ENCODE measurements around the gene PTPRB. TPM values are rescaled to one million over a fixed set of nuclear protein-coding genes. Genes with fewer than 3 reads are reported as not detected.

PTPRB gene
- total and polyA plus RNA-seq, 2 donors (not counting 3 experiments of a cell fraction or from before 2014, with no cell fraction given) = 64.1 to 151 TPM

- TF ChIP-seq, protein P1, sequence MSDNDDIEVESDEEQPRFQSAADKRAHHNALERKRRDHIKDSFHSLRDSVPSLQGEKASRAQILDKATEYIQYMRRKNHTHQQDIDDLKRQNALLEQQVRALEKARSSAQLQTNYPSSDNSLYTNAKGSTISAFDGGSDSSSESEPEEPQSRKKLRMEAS (IDR thresholded peaks at IDR 0.05; ENCODE audit: insufficient read depth, insufficient read length) = no peak
- TF ChIP-seq FOS (IDR thresholded peaks at IDR 0.05; ENCODE audit: borderline replicate concordance, insufficient read depth, low read length) (no peak), EZH2 (IDR thresholded peaks at IDR 0.05; ENCODE audit: borderline replicate concordance, low read depth, low read length, severe bottlenecking) (no peak), GATA2 (IDR thresholded peaks at IDR 0.05; ENCODE audit: insufficient read depth, insufficient read length, low read depth, low read length) (no peak), JUN (IDR thresholded peaks at IDR 0.05; ENCODE audit: borderline replicate concordance, insufficient read depth, insufficient read length, low read depth) (no peak), POLR2AphosphoS5 (IDR thresholded peaks at IDR 0.05; ENCODE audit: insufficient read depth, low read depth, low read length) (no peak), CTCF (IDR thresholded peaks at IDR 0.05; ENCODE audit: extremely low read depth in 1 of 2, insufficient read depth in 1 of 2, low read depth in 1 of 2, low read length in 2 of 2) (no peak), MYC (IDR thresholded peaks at IDR 0.05; ENCODE audit: low read depth, low read length) (no peak), POLR2A (IDR thresholded peaks at IDR 0.05; ENCODE audit: low read depth, low read length) (no peak)
- no peaks in the 10 kb centered on the region for H4K20me1 ChIP-seq (replicated peaks; ENCODE audit: control insufficient read depth, extremely low read depth, insufficient read depth, low read length)
- no peak overlapping the region for H3K9ac ChIP-seq (replicated peaks; ENCODE audit: extremely low read depth, insufficient read depth, low read length)
- no peak overlapping the region for H3K4me3 ChIP-seq (replicated peaks in 1 of 3; ENCODE audit: insufficient read depth in 1 of 3, low read depth in 1 of 3, low read length in 3 of 3)
- no peak overlapping the region for H3K27ac ChIP-seq (ENCODE audit: insufficient read depth, low read depth, low read length)
- H2AFZ ChIP-seq (ENCODE audit: low read depth, low read length) = no peak overlapping the region
- H3K9me1 ChIP-seq (replicated peaks; ENCODE audit: control insufficient read depth, extremely low read depth, insufficient read depth, low read length) = no peaks in the 10 kb centered on the region
- peaks cover 57% of the 10 kb centered on the region for H3K4me1 ChIP-seq (ENCODE audit: control insufficient read depth, extremely low read depth, insufficient read depth, low read length)
- FAIRE-seq (no peak), DNase-seq (ENCODE audit: low read depth, low spot score) (no peak)
- H3K27me3 ChIP-seq (ENCODE audit: control insufficient read depth in 2 of 2, insufficient read depth in 2 of 2, low read length in 2 of 2) = no peaks in the 10 kb centered on the region
- no peaks in the 10 kb centered on the region for H3K9me3 ChIP-seq (replicated peaks; ENCODE audit: control insufficient read depth, insufficient read depth, low read length)
- H3K79me2 ChIP-seq (ENCODE audit: control insufficient read depth, insufficient read depth, low read length) = no peaks in the 10 kb centered on the region
- ChIA-PET POLR2A (no interaction called here), CTCF (no interaction called here)
- BruUV-seq (replicated peaks) = no TSS peak
- intact Hi-C loops (cut with micrococcal nuclease) (no loop called here), dilution Hi-C loops (cut with MboI; ENCODE audit: extremely low pct_ligation_motif_present, low sequenced_read_pairs) (no loop called here)
- no peak overlapping the region for H3K4me2 ChIP-seq (ENCODE audit: insufficient read depth, low read length)
- H3K36me3 ChIP-seq (ENCODE audit: control insufficient read depth in 2 of 2, extremely low read depth in 1 of 2, insufficient read depth in 2 of 2, low read length in 2 of 2) = no peaks in the 10 kb centered on the region
Observed at GRCh38 chr12:70643939-70644338, 6.7 kb upstream of the PTPRB start.
